Keratinocyte (primary cell): ENCODE results near the gene ZNF358. TPM values are rescaled to one million over a fixed set of nuclear protein-coding genes. Genes with fewer than 3 reads are reported as not detected.

Source experiments
- DNase-seq: peaks from one replicate; pipeline ENCODE4 v3.0.0-alpha.2; 2011; ENCODE audit warnings: low read depth, missing footprints, low spot score
- FAIRE-seq: peaks from 2 replicates; lab custom pipeline; 2011; peaks lifted over from hg19 to GRCh38; lab: Jason Lieb, UNC
- H2AFZ ChIP-seq: 2 replicates; pipeline ENCODE4 v1.6.0; 2012; ENCODE audit warnings: low read length, control low read depth, inconsistent platforms; ENCODE audit not compliant: control insufficient read depth
- H3K27ac ChIP-seq: 2 replicates; pipeline ENCODE4 v1.5.1; 2011; ENCODE audit warnings: low read length; ENCODE audit not compliant: control insufficient read depth, insufficient read depth
- H3K27me3 ChIP-seq: 3 replicates; pipeline ENCODE4 v1.6.0; 2011; ENCODE audit warnings: low read length; ENCODE audit not compliant: control insufficient read depth, insufficient read depth; ENCODE audit errors: extremely low read depth
- H3K36me3 ChIP-seq, 2 experiments: 2 replicates in 1 of 2; 3 replicates in 1 of 2; pipeline ENCODE4 v1.5.1; 2011; ENCODE audit warnings: low read length in 2 of 2, mild to moderate bottlenecking in 1 of 2; ENCODE audit not compliant: control insufficient read depth in 2 of 2, insufficient read depth in 2 of 2; ENCODE audit errors: extremely low read depth in 1 of 2
- H3K4me1 ChIP-seq: 3 replicates; pipeline ENCODE4 v1.5.1; 2011; ENCODE audit warnings: low read length; ENCODE audit not compliant: control insufficient read depth, insufficient read depth; ENCODE audit errors: extremely low read depth
- H3K4me2 ChIP-seq: 3 replicates; pipeline ENCODE4 v1.6.0; 2011; ENCODE audit warnings: low read depth, low read length; ENCODE audit not compliant: control insufficient read depth, insufficient read depth; ENCODE audit errors: extremely low read depth
- H3K4me3 ChIP-seq, 3 experiments: fragments of 200-600 bp in 1 of 3; sonication (generic) in 1 of 3; 2 replicates in 2 of 3; 3 replicates in 1 of 3; pipeline ENCODE4 v1.5.1; 2011 to 2016; ENCODE audit warnings: low read length in 3 of 3, mild to moderate bottlenecking in 3 of 3, control low read depth in 2 of 3, inconsistent platforms in 1 of 3, low read depth in 1 of 3, mixed read lengths in 1 of 3, mixed run types in 1 of 3, moderate library complexity in 1 of 3; ENCODE audit not compliant: control insufficient read depth in 2 of 3, insufficient read depth in 2 of 3; ENCODE audit errors: extremely low read depth in 1 of 3
- H3K79me2 ChIP-seq: 2 replicates; pipeline ENCODE4 v1.6.0; 2012; ENCODE audit warnings: low read length; ENCODE audit not compliant: control insufficient read depth, insufficient read depth
- H3K9ac ChIP-seq: 3 replicates; pipeline ENCODE4 v1.6.0; 2011; ENCODE audit warnings: low read length; ENCODE audit not compliant: control insufficient read depth, insufficient read depth; ENCODE audit errors: extremely low read depth
- H3K9me1 ChIP-seq: 3 replicates; pipeline ENCODE4 v1.6.0; 2011; ENCODE audit warnings: low read length; ENCODE audit not compliant: control insufficient read depth, insufficient read depth; ENCODE audit errors: extremely low read depth
- H3K9me3 ChIP-seq: 2 replicates; pipeline ENCODE4 v1.5.1; 2012; ENCODE audit warnings: low read depth, low read length; ENCODE audit not compliant: control insufficient read depth
- H4K20me1 ChIP-seq: 3 replicates; pipeline ENCODE4 v1.6.0; 2011; ENCODE audit warnings: low read length; ENCODE audit not compliant: control insufficient read depth, insufficient read depth; ENCODE audit errors: extremely low read depth
- EZH2 ChIP-seq: IDR thresholded peaks from one replicate; pipeline ENCODE4 v1.6.1; 2012; ENCODE audit warnings: inconsistent platforms, mild to moderate bottlenecking, low read length, moderate library complexity
- dilution Hi-C: fragments of 300-500 bp; cut with MboI; formaldehyde crosslinking; loops from one replicate; pipeline ENCODE4 v1.7.0; 2020; ENCODE audit warnings: low sequenced_read_pairs; ENCODE audit not compliant: extremely low pct_ligation_motif_present
- polyA plus RNA-seq, 5 experiments: library from polyadenylated mRNA; depleted of rRNA in 3 of 5; stranded (reverse) in 3 of 5; stranded (forward) in 1 of 5; unstranded in 1 of 5; fragments of >200 nt; gene quantifications; 1 replicate in 1 of 5; 2 replicates in 3 of 5; 3 replicates in 1 of 5; pipeline versions ENCODE4 v1.2.1 to v1.2.3, GENCODE V29; 2011 to 2012; ENCODE audit warnings: missing spikeins in 2 of 5, low read depth in 1 of 5, low replicate concordance in 1 of 5
- TF ChIP-seq, protein P1 (sequence below), 3 experiments: IDR thresholded peaks in 1 of 3; conservative IDR thresholded peaks in 1 of 3; optimal IDR thresholded peaks in 1 of 3; 2 replicates in 2 of 3; 3 replicates in 1 of 3; pipeline versions ENCODE3 to v1.5.1; 2011; ENCODE audit warnings: low read length in 3 of 3, mild to moderate bottlenecking in 3 of 3, moderate library complexity in 2 of 3, control low read depth in 1 of 3, inconsistent platforms in 1 of 3; ENCODE audit not compliant: insufficient read depth in 2 of 3; ENCODE audit errors: extremely low read depth in 1 of 3

ZNF358 gene
- polyA plus RNA-seq, 1 donor (not counting 4 experiments of a cell fraction or from before 2014, with no cell fraction given): 8.5 TPM

DNA sequence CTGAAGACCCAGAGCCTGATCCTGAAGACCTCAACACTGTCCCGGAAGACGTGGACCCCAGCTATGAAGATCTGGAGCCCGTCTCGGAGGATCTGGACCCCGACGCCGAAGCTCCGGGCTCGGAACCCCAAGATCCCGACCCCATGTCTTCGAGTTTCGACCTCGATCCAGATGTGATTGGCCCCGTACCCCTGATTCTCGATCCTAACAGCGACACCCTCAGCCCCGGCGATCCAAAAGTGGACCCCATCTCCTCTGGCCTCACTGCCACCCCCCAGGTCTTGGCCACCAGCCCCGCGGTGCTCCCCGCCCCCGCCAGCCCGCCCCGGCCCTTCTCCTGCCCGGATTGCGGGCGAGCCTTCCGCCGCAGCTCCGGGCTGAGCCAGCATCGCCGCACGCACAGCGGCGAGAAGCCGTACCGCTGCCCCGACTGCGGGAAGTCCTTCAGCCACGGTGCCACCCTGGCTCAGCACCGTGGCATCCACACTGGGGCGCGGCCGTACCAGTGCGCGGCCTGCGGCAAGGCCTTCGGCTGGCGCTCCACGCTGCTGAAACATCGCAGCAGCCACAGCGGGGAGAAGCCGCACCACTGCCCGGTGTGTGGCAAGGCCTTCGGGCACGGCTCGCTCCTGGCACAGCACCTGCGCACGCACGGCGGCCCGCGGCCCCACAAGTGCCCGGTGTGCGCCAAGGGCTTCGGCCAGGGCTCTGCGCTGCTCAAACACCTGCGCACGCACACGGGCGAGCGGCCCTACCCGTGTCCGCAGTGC is 3.6 kb downstream of the ZNF358 start:
- H3K36me3 ChIP-seq: peaks cover 0 to 2% of the 10 kb centered on the region in 2 experiments
- H3K4me2 ChIP-seq: no peak overlapping the region
- dilution Hi-C loops: no loop called here
- H4K20me1 ChIP-seq: no peaks in the 10 kb centered on the region
- no peaks in the 10 kb centered on the region for H3K9me1 ChIP-seq
- DNase-seq: no peak
- no peak overlapping the region for H2AFZ ChIP-seq
- no peaks in the 10 kb centered on the region for H3K79me2 ChIP-seq
- no peak for TF ChIP-seq EZH2
- TF ChIP-seq, protein P1, sequence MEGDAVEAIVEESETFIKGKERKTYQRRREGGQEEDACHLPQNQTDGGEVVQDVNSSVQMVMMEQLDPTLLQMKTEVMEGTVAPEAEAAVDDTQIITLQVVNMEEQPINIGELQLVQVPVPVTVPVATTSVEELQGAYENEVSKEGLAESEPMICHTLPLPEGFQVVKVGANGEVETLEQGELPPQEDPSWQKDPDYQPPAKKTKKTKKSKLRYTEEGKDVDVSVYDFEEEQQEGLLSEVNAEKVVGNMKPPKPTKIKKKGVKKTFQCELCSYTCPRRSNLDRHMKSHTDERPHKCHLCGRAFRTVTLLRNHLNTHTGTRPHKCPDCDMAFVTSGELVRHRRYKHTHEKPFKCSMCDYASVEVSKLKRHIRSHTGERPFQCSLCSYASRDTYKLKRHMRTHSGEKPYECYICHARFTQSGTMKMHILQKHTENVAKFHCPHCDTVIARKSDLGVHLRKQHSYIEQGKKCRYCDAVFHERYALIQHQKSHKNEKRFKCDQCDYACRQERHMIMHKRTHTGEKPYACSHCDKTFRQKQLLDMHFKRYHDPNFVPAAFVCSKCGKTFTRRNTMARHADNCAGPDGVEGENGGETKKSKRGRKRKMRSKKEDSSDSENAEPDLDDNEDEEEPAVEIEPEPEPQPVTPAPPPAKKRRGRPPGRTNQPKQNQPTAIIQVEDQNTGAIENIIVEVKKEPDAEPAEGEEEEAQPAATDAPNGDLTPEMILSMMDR (optimal IDR thresholded peaks at IDR 0.05 in 1 of 3, IDR thresholded peaks at IDR 0.05 in 1 of 3, conservative IDR thresholded peaks at IDR 0.05 in 1 of 3; ENCODE audit: extremely low read depth in 1 of 3, insufficient read depth in 2 of 3, low read length in 3 of 3): no peak
- no peaks in the 10 kb centered on the region for H3K27me3 ChIP-seq
- no peak overlapping the region for H3K9ac ChIP-seq
- H3K9me3 ChIP-seq: no peaks in the 10 kb centered on the region
- H3K4me1 ChIP-seq: peaks cover 17% of the 10 kb centered on the region
- no peak for FAIRE-seq
- H3K4me3 ChIP-seq: no peak overlapping the region
- H3K27ac ChIP-seq: no peak overlapping the region

GRCh38 chr19:7520131-7521051 is 4.5 kb downstream of the ZNF358 start:
- Histone ChIP-seq H3K36me3 (peaks cover 0 to 2% of the 10 kb centered on the region in 2 experiments), H3K79me2 (no peaks in the 10 kb centered on the region), H3K9ac (no peak overlapping the region), H3K4me1 (peaks cover 16% of the 10 kb centered on the region), H3K27ac (no peak overlapping the region), H3K27me3 (no peaks in the 10 kb centered on the region), H3K9me1 (no peaks in the 10 kb centered on the region), H4K20me1 (no peaks in the 10 kb centered on the region), H2AFZ (no peak overlapping the region), H3K4me3 (no peak overlapping the region), H3K9me3 (no peaks in the 10 kb centered on the region), H3K4me2 (no peak overlapping the region)
- DNase-seq (no peak), FAIRE-seq (no peak)
- TF ChIP-seq EZH2: no peak
- TF ChIP-seq, protein P1 (optimal IDR thresholded peaks at IDR 0.05 in 1 of 3, IDR thresholded peaks at IDR 0.05 in 1 of 3, conservative IDR thresholded peaks at IDR 0.05 in 1 of 3; ENCODE audit: extremely low read depth in 1 of 3, insufficient read depth in 2 of 3, low read length in 3 of 3): no peak
- dilution Hi-C loops: no loop called here
